ENCODE results near the gene HDAC4.

The HDAC4 gene

GRCh38 chr2:239343946-239344856, 56.6 kb downstream of the HDAC4 start:
- Histone ChIP-seq H3K4me3 (ENCODE audit: low read depth, low read length) (no peak overlapping the region), H3K27me3 (replicated peaks) (no peaks in the 10 kb centered on the region), H3K27ac (no peak overlapping the region), H3K36me3 (replicated peaks) (no peaks in the 10 kb centered on the region)
- in situ Hi-C loops (cut with HindIII; ENCODE audit: low pct_ligation_motif_present, low sequenced_read_pairs): no loop called here
- TF ChIP-seq CTCF (IDR thresholded peaks at IDR 0.05; ENCODE audit: low read depth, low read length, missing control alignments): no peak
- DNase-seq: no peak

- no peak for TF ChIP-seq CTCF (IDR thresholded peaks at IDR 0.05; ENCODE audit: low read depth, low read length, missing control alignments)
- no peaks in the 10 kb centered on the region for H3K27me3 ChIP-seq (replicated peaks)
- no peak overlapping the region for H3K4me3 ChIP-seq (ENCODE audit: low read depth, low read length)
- in situ Hi-C loops (cut with HindIII; ENCODE audit: low pct_ligation_motif_present, low sequenced_read_pairs): no loop called here
- H3K36me3 ChIP-seq (replicated peaks): no peaks in the 10 kb centered on the region
- no peak for DNase-seq
- no peak overlapping the region for H3K27ac ChIP-seq
These were observed 57.4 kb downstream of the HDAC4 start for GRCh38 chr2:239343460-239343859.

GRCh38 chr2:239341840-239342239, 59.0 kb downstream of the HDAC4 start:
- Histone ChIP-seq H3K27ac (no peak overlapping the region), H3K4me3 (ENCODE audit: low read depth, low read length) (no peak overlapping the region), H3K36me3 (replicated peaks) (no peaks in the 10 kb centered on the region), H3K27me3 (replicated peaks) (no peaks in the 10 kb centered on the region)
- TF ChIP-seq CTCF (IDR thresholded peaks at IDR 0.05; ENCODE audit: low read depth, low read length, missing control alignments): no peak
- DNase-seq: no peak
- in situ Hi-C loops (cut with HindIII; ENCODE audit: low pct_ligation_motif_present, low sequenced_read_pairs): no loop called here

GRCh38 chr2:239341146-239341732, 59.6 kb downstream of the HDAC4 start:
- H3K27ac ChIP-seq: no peak overlapping the region
- TF ChIP-seq CTCF (IDR thresholded peaks at IDR 0.05; ENCODE audit: low read depth, low read length, missing control alignments): no peak
- no peaks in the 10 kb centered on the region for H3K36me3 ChIP-seq (replicated peaks)
- in situ Hi-C loops (cut with HindIII; ENCODE audit: low pct_ligation_motif_present, low sequenced_read_pairs): no loop called here
- DNase-seq: no peak
- no peaks in the 10 kb centered on the region for H3K27me3 ChIP-seq (replicated peaks)
- H3K4me3 ChIP-seq (ENCODE audit: low read depth, low read length): no peak overlapping the region

GRCh38 chr2:239339726-239340601, 60.9 kb downstream of the HDAC4 start:
- Histone ChIP-seq H3K27me3 (replicated peaks) (no peaks in the 10 kb centered on the region), H3K27ac (no peak overlapping the region), H3K36me3 (replicated peaks) (no peaks in the 10 kb centered on the region), H3K4me3 (ENCODE audit: low read depth, low read length) (no peak overlapping the region)
- in situ Hi-C loops (cut with HindIII; ENCODE audit: low pct_ligation_motif_present, low sequenced_read_pairs): no loop called here
- no peak for DNase-seq
- TF ChIP-seq CTCF (IDR thresholded peaks at IDR 0.05; ENCODE audit: low read depth, low read length, missing control alignments): no peak
